Measurements from ENCODE around the gene PTK7. TPM values are rescaled to one million over a fixed set of nuclear protein-coding genes. Genes with fewer than 3 reads are reported as not detected.

The PTK7 gene
- total and polyA plus RNA-seq, 2 donors (not counting 3 experiments of a cell fraction or from before 2014, with no cell fraction given) = 41.9 to 65.6 TPM

DNA sequence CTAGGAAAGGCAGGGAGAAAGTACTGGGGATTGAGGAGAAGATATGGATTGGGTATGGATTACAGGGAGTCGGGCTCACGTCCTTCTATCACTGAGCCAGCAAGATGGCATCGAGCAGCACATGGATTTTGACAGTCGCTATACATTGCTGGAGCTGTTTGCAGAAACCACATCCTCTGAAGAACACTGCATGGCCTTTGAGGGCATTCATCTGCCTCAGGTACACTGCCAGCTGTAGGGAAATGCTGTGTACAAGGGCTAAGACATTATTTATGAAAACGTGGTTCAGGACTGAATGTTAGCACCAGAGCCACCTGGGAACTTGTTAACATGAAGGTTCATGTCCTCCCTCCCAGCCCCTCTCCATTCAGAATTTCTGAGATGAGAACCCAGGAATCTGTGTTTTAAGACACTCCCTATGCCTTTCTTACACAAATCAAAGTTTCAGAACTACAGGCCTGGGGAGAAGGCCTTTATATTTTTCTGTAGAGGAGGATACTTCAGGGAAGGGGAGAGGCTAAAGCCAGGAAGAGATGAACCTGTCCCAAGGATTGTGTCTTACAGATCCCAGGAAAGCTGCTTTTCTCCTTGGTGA is 109.4 kb downstream of the PTK7 start:
- no TSS peak for BruUV-seq (replicated peaks)
- peaks cover 17% of the 10 kb centered on the region for H3K4me1 ChIP-seq (ENCODE audit: control insufficient read depth, extremely low read depth, insufficient read depth, low read length)
- H3K4me3 ChIP-seq (replicated peaks in 1 of 3; ENCODE audit: insufficient read depth in 1 of 3, low read depth in 1 of 3, low read length in 3 of 3) = no peak overlapping the region
- TF ChIP-seq EZH2 (IDR thresholded peaks at IDR 0.05; ENCODE audit: borderline replicate concordance, low read depth, low read length, severe bottlenecking) = no peak
- TF ChIP-seq, protein P1, sequence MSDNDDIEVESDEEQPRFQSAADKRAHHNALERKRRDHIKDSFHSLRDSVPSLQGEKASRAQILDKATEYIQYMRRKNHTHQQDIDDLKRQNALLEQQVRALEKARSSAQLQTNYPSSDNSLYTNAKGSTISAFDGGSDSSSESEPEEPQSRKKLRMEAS (IDR thresholded peaks at IDR 0.05; ENCODE audit: insufficient read depth, insufficient read length) = no peak
- no peak for TF ChIP-seq FOS (IDR thresholded peaks at IDR 0.05; ENCODE audit: borderline replicate concordance, insufficient read depth, low read length)
- TF ChIP-seq POLR2A (IDR thresholded peaks at IDR 0.05; ENCODE audit: low read depth, low read length) = no peak
- no peak for TF ChIP-seq MYC (IDR thresholded peaks at IDR 0.05; ENCODE audit: low read depth, low read length)
- no peak for TF ChIP-seq POLR2AphosphoS5 (IDR thresholded peaks at IDR 0.05; ENCODE audit: insufficient read depth, low read depth, low read length)
- no peak for TF ChIP-seq GATA2 (IDR thresholded peaks at IDR 0.05; ENCODE audit: insufficient read depth, insufficient read length, low read depth, low read length)
- no peaks in the 10 kb centered on the region for H3K27me3 ChIP-seq (ENCODE audit: control insufficient read depth in 2 of 2, insufficient read depth in 2 of 2, low read length in 2 of 2)
- ChIA-PET POLR2A (no interaction called here), CTCF (no interaction called here)
- intact Hi-C loops (cut with micrococcal nuclease) (no loop called here), dilution Hi-C loops (cut with MboI; ENCODE audit: extremely low pct_ligation_motif_present, low sequenced_read_pairs) (no loop called here)
- no peaks in the 10 kb centered on the region for H4K20me1 ChIP-seq (replicated peaks; ENCODE audit: control insufficient read depth, extremely low read depth, insufficient read depth, low read length)
- no peak for FAIRE-seq
- DNase-seq (ENCODE audit: low read depth, low spot score) = no peak
- peaks cover 2% of the 10 kb centered on the region for H3K79me2 ChIP-seq (ENCODE audit: control insufficient read depth, insufficient read depth, low read length)
- peaks cover 3 to 25% of the 10 kb centered on the region in 2 experiments for H3K36me3 ChIP-seq (ENCODE audit: control insufficient read depth in 2 of 2, extremely low read depth in 1 of 2, insufficient read depth in 2 of 2, low read length in 2 of 2)
- H3K9me3 ChIP-seq (replicated peaks; ENCODE audit: control insufficient read depth, insufficient read depth, low read length) = no peaks in the 10 kb centered on the region
- no peak overlapping the region for H3K4me2 ChIP-seq (ENCODE audit: insufficient read depth, low read length)
- no peaks in the 10 kb centered on the region for H3K9me1 ChIP-seq (replicated peaks; ENCODE audit: control insufficient read depth, extremely low read depth, insufficient read depth, low read length)
- H3K9ac ChIP-seq (replicated peaks; ENCODE audit: extremely low read depth, insufficient read depth, low read length) = no peak overlapping the region
- H3K27ac ChIP-seq (ENCODE audit: insufficient read depth, low read depth, low read length) = no peak overlapping the region
- no peak overlapping the region for H2AFZ ChIP-seq (ENCODE audit: low read depth, low read length)

DNA sequence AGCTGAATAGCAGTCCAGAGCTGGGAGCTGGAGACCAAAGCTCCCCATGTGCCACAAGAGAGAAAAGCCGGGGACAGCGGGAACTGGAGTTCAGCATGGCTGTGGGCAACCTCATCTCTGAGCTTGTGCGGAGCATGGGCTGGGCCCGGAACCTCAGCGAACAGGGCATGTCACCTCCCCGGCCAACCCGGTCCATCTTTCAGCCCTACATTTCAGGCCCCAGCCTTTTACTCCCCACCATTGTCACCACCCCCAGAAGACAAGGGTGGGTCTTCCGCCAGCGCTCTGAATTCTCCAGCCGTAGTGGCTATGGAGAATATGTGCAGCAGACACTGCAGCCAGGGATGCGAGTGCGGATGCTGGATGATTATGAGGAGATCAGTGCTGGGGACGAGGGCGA is 109.9 kb downstream of the PTK7 start:
- no peak overlapping the region for H3K27ac ChIP-seq (ENCODE audit: insufficient read depth, low read depth, low read length)
- no TSS peak for BruUV-seq (replicated peaks)
- FAIRE-seq = no peak
- dilution Hi-C loops (cut with MboI; ENCODE audit: extremely low pct_ligation_motif_present, low sequenced_read_pairs) (no loop called here), intact Hi-C loops (cut with micrococcal nuclease) (no loop called here)
- H2AFZ ChIP-seq (ENCODE audit: low read depth, low read length) = no peak overlapping the region
- H3K9me1 ChIP-seq (replicated peaks; ENCODE audit: control insufficient read depth, extremely low read depth, insufficient read depth, low read length) = no peaks in the 10 kb centered on the region
- POLR2A ChIA-PET = no interaction called here
- peaks cover 2% of the 10 kb centered on the region for H3K79me2 ChIP-seq (ENCODE audit: control insufficient read depth, insufficient read depth, low read length)
- CTCF ChIA-PET = no interaction called here
- no peaks in the 10 kb centered on the region for H3K9me3 ChIP-seq (replicated peaks; ENCODE audit: control insufficient read depth, insufficient read depth, low read length)
- H3K27me3 ChIP-seq (ENCODE audit: control insufficient read depth in 2 of 2, insufficient read depth in 2 of 2, low read length in 2 of 2) = no peaks in the 10 kb centered on the region
- H3K4me2 ChIP-seq (ENCODE audit: insufficient read depth, low read length) = no peak overlapping the region
- H3K9ac ChIP-seq (replicated peaks; ENCODE audit: extremely low read depth, insufficient read depth, low read length) = no peak overlapping the region
- DNase-seq (ENCODE audit: low read depth, low spot score) = no peak
- no peak for TF ChIP-seq FOS (IDR thresholded peaks at IDR 0.05; ENCODE audit: borderline replicate concordance, insufficient read depth, low read length)
- TF ChIP-seq, protein P2, sequence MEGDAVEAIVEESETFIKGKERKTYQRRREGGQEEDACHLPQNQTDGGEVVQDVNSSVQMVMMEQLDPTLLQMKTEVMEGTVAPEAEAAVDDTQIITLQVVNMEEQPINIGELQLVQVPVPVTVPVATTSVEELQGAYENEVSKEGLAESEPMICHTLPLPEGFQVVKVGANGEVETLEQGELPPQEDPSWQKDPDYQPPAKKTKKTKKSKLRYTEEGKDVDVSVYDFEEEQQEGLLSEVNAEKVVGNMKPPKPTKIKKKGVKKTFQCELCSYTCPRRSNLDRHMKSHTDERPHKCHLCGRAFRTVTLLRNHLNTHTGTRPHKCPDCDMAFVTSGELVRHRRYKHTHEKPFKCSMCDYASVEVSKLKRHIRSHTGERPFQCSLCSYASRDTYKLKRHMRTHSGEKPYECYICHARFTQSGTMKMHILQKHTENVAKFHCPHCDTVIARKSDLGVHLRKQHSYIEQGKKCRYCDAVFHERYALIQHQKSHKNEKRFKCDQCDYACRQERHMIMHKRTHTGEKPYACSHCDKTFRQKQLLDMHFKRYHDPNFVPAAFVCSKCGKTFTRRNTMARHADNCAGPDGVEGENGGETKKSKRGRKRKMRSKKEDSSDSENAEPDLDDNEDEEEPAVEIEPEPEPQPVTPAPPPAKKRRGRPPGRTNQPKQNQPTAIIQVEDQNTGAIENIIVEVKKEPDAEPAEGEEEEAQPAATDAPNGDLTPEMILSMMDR (IDR thresholded peaks at IDR 0.05; ENCODE audit: extremely low read depth in 1 of 2, insufficient read depth in 1 of 2, low read depth in 1 of 2, low read length in 2 of 2) = no peak
- no peak for TF ChIP-seq JUN (IDR thresholded peaks at IDR 0.05; ENCODE audit: borderline replicate concordance, insufficient read depth, insufficient read length, low read depth)
- no peak for TF ChIP-seq EZH2 (IDR thresholded peaks at IDR 0.05; ENCODE audit: borderline replicate concordance, low read depth, low read length, severe bottlenecking)
- no peak for TF ChIP-seq POLR2AphosphoS5 (IDR thresholded peaks at IDR 0.05; ENCODE audit: insufficient read depth, low read depth, low read length)
- TF ChIP-seq POLR2A (IDR thresholded peaks at IDR 0.05; ENCODE audit: low read depth, low read length) = no peak
- H3K4me3 ChIP-seq (replicated peaks in 1 of 3; ENCODE audit: insufficient read depth in 1 of 3, low read depth in 1 of 3, low read length in 3 of 3) = no peak overlapping the region
- peaks cover 3 to 21% of the 10 kb centered on the region in 2 experiments for H3K36me3 ChIP-seq (ENCODE audit: control insufficient read depth in 2 of 2, extremely low read depth in 1 of 2, insufficient read depth in 2 of 2, low read length in 2 of 2)
- no peaks in the 10 kb centered on the region for H4K20me1 ChIP-seq (replicated peaks; ENCODE audit: control insufficient read depth, extremely low read depth, insufficient read depth, low read length)
- H3K4me1 ChIP-seq (ENCODE audit: control insufficient read depth, extremely low read depth, insufficient read depth, low read length) = peaks cover 17% of the 10 kb centered on the region
